Neural cell (in vitro differentiated cells): Measurements from ENCODE around the gene IL1RAP. TPM values are rescaled to one million over a fixed set of nuclear protein-coding genes. Genes with fewer than 3 reads are reported as not detected.

Source experiments
- H2AFZ ChIP-seq: fragments of 200-600, 300-800 bp; sonication (generic), shearing (Covaris generic); 2 replicates; pipeline ENCODE4 v1.6.0; 2014; ENCODE audit warnings: low read depth, mild to moderate bottlenecking, antibody characterized with exemption, low read length, moderate library complexity
- H3F3A ChIP-seq: fragments of 200-600 bp; shearing (Covaris generic); 2 replicates; pipeline ENCODE4 v1.6.1; 2016; ENCODE audit warnings: mild to moderate bottlenecking, moderate library complexity, mixed read lengths, antibody characterized with exemption, low read length; ENCODE audit not compliant: insufficient read depth, poor library complexity, severe bottlenecking
- H3K27ac ChIP-seq: fragments of 200-600, 300-800 bp; sonication (generic), shearing (Covaris generic); 2 replicates; pipeline ENCODE4 v1.5.1; 2014; ENCODE audit warnings: mild to moderate bottlenecking, low read length, moderate library complexity
- H3K27me3 ChIP-seq: fragments of 300-800, 200-600 bp; sonication (generic), shearing (Covaris generic); 2 replicates; pipeline ENCODE4 v1.6.0; 2014; ENCODE audit warnings: mild to moderate bottlenecking, low read depth, low read length, moderate library complexity; ENCODE audit not compliant: insufficient read depth
- H3K36me3 ChIP-seq: fragments of 300-800, 200-600 bp; sonication (generic), shearing (Covaris generic); 2 replicates; pipeline ENCODE4 v1.5.1; 2014; ENCODE audit warnings: mild to moderate bottlenecking, antibody characterized with exemption, low read length, moderate library complexity; ENCODE audit not compliant: insufficient read depth
- H3K4me2 ChIP-seq: fragments of 300-800, 200-600 bp; sonication (generic), shearing (Covaris generic); 2 replicates; pipeline ENCODE4 v1.6.0; 2014; ENCODE audit warnings: mild to moderate bottlenecking, low read length
- H3K4me3 ChIP-seq: fragments of 300-800, 200-600 bp; sonication (generic), shearing (Covaris generic); 2 replicates; pipeline ENCODE4 v1.5.1; 2014; ENCODE audit warnings: mild to moderate bottlenecking, low read length, moderate library complexity
- H3K79me2 ChIP-seq: fragments of 200-600 bp; shearing (Covaris generic); replicated peaks from 2 replicates; pipeline ENCODE4 v1.6.0; 2014; ENCODE audit warnings: mild to moderate bottlenecking, low read length, moderate library complexity; ENCODE audit not compliant: insufficient read depth
- H3K9ac ChIP-seq: fragments of 300-800, 200-600 bp; sonication (generic), shearing (Covaris generic); 2 replicates; pipeline ENCODE4 v1.6.1; 2016; ENCODE audit warnings: mild to moderate bottlenecking, low read length, mixed read lengths
- H3K9me2 ChIP-seq: fragments of 200-600 bp; shearing (Covaris generic); 2 replicates; pipeline ENCODE4 v1.6.1; 2016; ENCODE audit warnings: mild to moderate bottlenecking, low read length, mixed read lengths; ENCODE audit not compliant: insufficient read depth
- H3K9me3 ChIP-seq: fragments of 200-600, 300-800 bp; sonication (generic), shearing (Covaris generic); 2 replicates; pipeline ENCODE4 v1.6.1; 2016; ENCODE audit warnings: mild to moderate bottlenecking, mixed run types, low read length, moderate library complexity, mixed read lengths
- H4K20me1 ChIP-seq: fragments of 200-600 bp; shearing (Covaris generic); 2 replicates; pipeline ENCODE4 v1.6.1; 2016; ENCODE audit warnings: mild to moderate bottlenecking, mixed run types; ENCODE audit not compliant: insufficient read depth
- EP300 ChIP-seq: fragments of 450-650 bp; conservative IDR thresholded peaks from 2 replicates; pipeline ENCODE4 v1.6.1; 2014; ENCODE audit warnings: antibody characterized with exemption, mild to moderate bottlenecking, moderate library complexity; ENCODE audit not compliant: poor library complexity, severe bottlenecking
- EZH2 ChIP-seq: fragments of 200-600, 300-800 bp; shearing (Covaris generic), sonication (generic); IDR thresholded peaks from 2 replicates; pipeline ENCODE4 v1.6.1; 2014; ENCODE audit warnings: antibody characterized with exemption, low read length, borderline replicate concordance, mild to moderate bottlenecking; ENCODE audit not compliant: insufficient read depth, poor library complexity, severe bottlenecking
- MXI1 ChIP-seq: fragments of 450-650 bp; conservative IDR thresholded peaks from 2 replicates; pipeline ENCODE4 v1.6.1; 2014; ENCODE audit warnings: antibody characterized with exemption, mild to moderate bottlenecking; ENCODE audit not compliant: poor library complexity, severe bottlenecking
- POLR2AphosphoS5 ChIP-seq: IDR thresholded peaks from 2 replicates; pipeline ENCODE4 v1.6.1; 2012
- RAD21 ChIP-seq: fragments of 450-650 bp; conservative IDR thresholded peaks from 2 replicates; pipeline ENCODE4 v1.6.1; 2014; ENCODE audit warnings: antibody characterized with exemption, mild to moderate bottlenecking, moderate library complexity
- SMC3 ChIP-seq: fragments of 450-650 bp; conservative IDR thresholded peaks from 2 replicates; pipeline ENCODE4 v1.6.1; 2014; ENCODE audit warnings: antibody characterized with exemption, mild to moderate bottlenecking, moderate library complexity; ENCODE audit not compliant: poor library complexity
- TAF1 ChIP-seq: IDR thresholded peaks from 2 replicates; pipeline ENCODE4 v1.6.1; 2012; ENCODE audit warnings: low read depth
- polyA plus RNA-seq: library from polyadenylated mRNA; depleted of rRNA; stranded (reverse); fragments of >200 nt; gene quantifications from 2 replicates; pipeline ENCODE4 v1.2.3, GENCODE V29; 2014
- TF ChIP-seq, protein P1 (sequence below): fragments of 450-650 bp; IDR thresholded peaks from 2 replicates; pipeline ENCODE4 v1.5.1; 2014; ENCODE audit warnings: antibody characterized with exemption, mild to moderate bottlenecking, moderate library complexity; ENCODE audit not compliant: poor library complexity, severe bottlenecking
- TF ChIP-seq, protein P2 (sequence below): IDR thresholded peaks from 2 replicates; pipeline ENCODE4 v1.6.1; 2012; ENCODE audit warnings: borderline replicate concordance

Gene IL1RAP
- polyA plus RNA-seq, 1 donor from 2014 or later: 24.6 TPM

DNA sequence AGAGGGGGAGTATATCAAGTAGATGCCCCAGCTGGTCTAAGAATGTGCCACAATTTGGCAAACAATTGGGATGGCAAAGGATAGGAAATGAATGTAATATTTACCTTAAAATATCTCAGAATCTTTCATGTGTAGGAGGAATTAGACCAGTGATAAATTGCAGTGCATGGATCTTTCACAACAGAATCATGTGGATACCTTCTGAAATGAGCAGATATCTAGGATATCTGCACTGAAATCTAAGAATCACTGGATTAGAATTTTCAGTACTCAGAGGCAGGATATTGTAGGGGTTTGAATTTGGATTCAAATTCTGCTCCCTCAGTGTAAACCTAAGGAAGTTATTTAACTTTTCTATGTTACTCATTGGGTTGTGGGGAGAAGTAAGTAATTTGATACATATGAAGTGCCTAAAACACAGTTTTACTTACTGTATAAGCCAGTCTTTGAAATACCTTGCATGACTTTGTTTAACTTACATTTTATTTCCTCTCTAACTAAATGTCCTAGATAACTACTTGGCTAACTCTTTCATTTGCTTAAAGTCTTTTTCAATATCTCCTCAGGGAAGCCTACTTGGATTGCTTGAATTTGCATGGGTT is 8.8 kb downstream of the IL1RAP start:
- H3K9me3 ChIP-seq: no peaks in the 10 kb centered on the region
- H3F3A ChIP-seq: no peaks in the 10 kb centered on the region
- no peaks in the 10 kb centered on the region for H4K20me1 ChIP-seq
- no peaks in the 10 kb centered on the region for H3K36me3 ChIP-seq
- no peaks in the 10 kb centered on the region for H3K9me2 ChIP-seq
- no peak overlapping the region for H3K4me3 ChIP-seq
- H3K9ac ChIP-seq: no peak overlapping the region
- no peaks in the 10 kb centered on the region for H3K27me3 ChIP-seq
- H3K4me2 ChIP-seq: no peak overlapping the region
- TF ChIP-seq POLR2AphosphoS5: no peak
- no peak for TF ChIP-seq EZH2
- TF ChIP-seq MXI1: no peak
- no peak for TF ChIP-seq EP300
- no peak for TF ChIP-seq SMC3
- no peak for TF ChIP-seq RAD21
- TF ChIP-seq, protein P1, sequence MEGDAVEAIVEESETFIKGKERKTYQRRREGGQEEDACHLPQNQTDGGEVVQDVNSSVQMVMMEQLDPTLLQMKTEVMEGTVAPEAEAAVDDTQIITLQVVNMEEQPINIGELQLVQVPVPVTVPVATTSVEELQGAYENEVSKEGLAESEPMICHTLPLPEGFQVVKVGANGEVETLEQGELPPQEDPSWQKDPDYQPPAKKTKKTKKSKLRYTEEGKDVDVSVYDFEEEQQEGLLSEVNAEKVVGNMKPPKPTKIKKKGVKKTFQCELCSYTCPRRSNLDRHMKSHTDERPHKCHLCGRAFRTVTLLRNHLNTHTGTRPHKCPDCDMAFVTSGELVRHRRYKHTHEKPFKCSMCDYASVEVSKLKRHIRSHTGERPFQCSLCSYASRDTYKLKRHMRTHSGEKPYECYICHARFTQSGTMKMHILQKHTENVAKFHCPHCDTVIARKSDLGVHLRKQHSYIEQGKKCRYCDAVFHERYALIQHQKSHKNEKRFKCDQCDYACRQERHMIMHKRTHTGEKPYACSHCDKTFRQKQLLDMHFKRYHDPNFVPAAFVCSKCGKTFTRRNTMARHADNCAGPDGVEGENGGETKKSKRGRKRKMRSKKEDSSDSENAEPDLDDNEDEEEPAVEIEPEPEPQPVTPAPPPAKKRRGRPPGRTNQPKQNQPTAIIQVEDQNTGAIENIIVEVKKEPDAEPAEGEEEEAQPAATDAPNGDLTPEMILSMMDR: no peak
- H3K79me2 ChIP-seq: peaks cover 6% of the 10 kb centered on the region
- H3K27ac ChIP-seq: no peak overlapping the region
- no peak overlapping the region for H2AFZ ChIP-seq

DNA sequence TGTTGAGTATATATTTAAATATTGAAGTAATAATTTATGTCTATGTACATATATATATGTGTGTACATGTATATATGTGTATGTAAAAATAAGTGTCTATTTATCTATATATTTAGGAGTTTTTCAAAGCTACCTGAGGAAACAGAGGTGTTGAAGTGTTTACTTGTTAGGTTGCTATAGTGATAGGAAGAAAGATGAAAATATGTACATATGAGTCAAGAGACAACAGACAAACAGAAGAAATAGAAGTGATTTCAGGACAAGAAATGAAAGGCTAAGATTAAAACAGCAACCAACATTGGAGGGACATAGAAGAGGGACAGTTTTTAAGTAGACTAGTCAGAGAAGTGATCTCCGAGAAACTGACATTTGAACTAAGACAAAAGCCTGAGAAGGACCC is 11.1 kb downstream of the IL1RAP start:
- Histone ChIP-seq H3K27me3 (no peaks in the 10 kb centered on the region), H3K27ac (no peak overlapping the region), H3K9ac (no peak overlapping the region), H3K9me3 (no peaks in the 10 kb centered on the region), H3F3A (no peaks in the 10 kb centered on the region), H3K4me2 (no peak overlapping the region), H3K4me3 (no peak overlapping the region), H2AFZ (no peak overlapping the region), H3K79me2 (peaks cover 3% of the 10 kb centered on the region), H3K9me2 (no peaks in the 10 kb centered on the region), H3K36me3 (no peaks in the 10 kb centered on the region), H4K20me1 (no peaks in the 10 kb centered on the region)
- TF ChIP-seq EP300 (no peak), SMC3 (no peak), TAF1 (no peak), POLR2AphosphoS5 (no peak), MXI1 (no peak), EZH2 (no peak), RAD21 (no peak)
- TF ChIP-seq, protein P1: no peak
- TF ChIP-seq, protein P2, sequence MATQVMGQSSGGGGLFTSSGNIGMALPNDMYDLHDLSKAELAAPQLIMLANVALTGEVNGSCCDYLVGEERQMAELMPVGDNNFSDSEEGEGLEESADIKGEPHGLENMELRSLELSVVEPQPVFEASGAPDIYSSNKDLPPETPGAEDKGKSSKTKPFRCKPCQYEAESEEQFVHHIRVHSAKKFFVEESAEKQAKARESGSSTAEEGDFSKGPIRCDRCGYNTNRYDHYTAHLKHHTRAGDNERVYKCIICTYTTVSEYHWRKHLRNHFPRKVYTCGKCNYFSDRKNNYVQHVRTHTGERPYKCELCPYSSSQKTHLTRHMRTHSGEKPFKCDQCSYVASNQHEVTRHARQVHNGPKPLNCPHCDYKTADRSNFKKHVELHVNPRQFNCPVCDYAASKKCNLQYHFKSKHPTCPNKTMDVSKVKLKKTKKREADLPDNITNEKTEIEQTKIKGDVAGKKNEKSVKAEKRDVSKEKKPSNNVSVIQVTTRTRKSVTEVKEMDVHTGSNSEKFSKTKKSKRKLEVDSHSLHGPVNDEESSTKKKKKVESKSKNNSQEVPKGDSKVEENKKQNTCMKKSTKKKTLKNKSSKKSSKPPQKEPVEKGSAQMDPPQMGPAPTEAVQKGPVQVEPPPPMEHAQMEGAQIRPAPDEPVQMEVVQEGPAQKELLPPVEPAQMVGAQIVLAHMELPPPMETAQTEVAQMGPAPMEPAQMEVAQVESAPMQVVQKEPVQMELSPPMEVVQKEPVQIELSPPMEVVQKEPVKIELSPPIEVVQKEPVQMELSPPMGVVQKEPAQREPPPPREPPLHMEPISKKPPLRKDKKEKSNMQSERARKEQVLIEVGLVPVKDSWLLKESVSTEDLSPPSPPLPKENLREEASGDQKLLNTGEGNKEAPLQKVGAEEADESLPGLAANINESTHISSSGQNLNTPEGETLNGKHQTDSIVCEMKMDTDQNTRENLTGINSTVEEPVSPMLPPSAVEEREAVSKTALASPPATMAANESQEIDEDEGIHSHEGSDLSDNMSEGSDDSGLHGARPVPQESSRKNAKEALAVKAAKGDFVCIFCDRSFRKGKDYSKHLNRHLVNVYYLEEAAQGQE: no peak
